ENCODE data around the gene TSC2.

The TSC2 gene

DNA sequence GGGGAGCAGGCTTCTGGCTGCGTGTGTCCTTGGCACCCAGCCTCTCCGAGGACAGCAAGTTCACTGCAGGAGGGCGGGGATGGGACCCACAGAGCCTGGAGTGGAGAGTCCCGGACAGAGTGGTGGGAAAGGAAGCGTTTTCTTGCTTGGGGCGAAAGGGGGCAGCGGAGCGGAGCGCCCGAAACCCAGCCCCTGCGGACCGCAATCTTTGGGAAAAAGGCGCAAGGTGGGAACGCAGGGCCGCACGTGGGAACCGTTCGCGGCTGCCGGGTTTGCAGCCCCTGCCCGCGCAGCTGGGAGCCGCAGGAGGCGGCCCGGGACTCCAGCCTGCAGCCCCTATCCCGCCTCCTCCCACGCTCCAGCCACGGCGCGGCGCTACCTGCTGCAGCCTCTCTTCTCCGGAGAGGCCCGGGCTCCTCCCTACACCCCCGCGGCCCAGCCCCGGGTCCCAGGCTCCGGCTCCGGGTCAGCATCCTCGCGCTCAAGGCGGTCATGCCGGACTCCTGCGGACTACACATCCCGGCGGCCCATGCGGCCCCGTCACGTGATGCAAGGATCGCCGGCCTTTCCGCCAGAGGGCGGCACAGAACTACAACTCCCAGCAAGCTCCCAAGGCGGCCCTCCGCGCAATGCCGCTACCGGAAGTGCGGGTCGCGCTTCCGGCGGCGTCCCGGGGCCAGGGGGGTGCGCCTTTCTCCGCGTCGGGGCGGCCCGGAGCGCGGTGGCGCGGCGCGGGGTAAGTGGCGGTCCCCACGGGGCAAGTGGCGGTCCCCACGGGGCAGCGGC, at the start of gene TSC2, which contains the start of gene NTHL1:
Gene TSC2 (plus strand): TSS at position 656 of the 786 bp plus-strand sequence. CDS start 631 bp downstream, outside the sequence.
Gene NTHL1 (minus strand): TSS at position 505 of the 786 bp plus-strand sequence. CDS start 11 bp downstream, at position 494.
- DNase-seq: peak; percentile 60 to 87

DNA sequence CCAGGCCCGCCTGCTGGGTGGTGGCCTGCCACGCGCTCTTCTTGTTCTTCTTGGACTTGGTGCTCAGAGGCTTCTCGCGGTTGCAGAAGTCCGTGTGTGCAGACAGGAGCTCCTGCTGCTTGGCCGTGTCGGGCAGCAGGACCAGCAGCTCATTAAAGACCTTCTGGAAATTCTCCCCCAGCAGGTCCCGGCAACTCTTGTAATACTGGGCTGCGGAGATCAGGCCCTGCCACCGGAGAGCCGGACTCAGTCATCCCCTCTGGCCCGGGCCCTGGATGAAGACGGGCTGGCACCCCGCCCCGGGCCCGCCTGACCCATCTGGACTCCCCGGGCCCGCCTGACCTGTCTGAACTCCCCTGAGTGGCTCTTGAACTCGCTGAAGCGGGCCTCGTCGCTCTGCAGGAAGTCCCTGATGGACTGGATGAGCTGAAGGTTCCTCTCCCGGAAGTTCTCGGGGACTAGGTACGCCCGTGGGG, 49.4 kb upstream of the TSC2 start:
- no peak for DNase-seq

DNA sequence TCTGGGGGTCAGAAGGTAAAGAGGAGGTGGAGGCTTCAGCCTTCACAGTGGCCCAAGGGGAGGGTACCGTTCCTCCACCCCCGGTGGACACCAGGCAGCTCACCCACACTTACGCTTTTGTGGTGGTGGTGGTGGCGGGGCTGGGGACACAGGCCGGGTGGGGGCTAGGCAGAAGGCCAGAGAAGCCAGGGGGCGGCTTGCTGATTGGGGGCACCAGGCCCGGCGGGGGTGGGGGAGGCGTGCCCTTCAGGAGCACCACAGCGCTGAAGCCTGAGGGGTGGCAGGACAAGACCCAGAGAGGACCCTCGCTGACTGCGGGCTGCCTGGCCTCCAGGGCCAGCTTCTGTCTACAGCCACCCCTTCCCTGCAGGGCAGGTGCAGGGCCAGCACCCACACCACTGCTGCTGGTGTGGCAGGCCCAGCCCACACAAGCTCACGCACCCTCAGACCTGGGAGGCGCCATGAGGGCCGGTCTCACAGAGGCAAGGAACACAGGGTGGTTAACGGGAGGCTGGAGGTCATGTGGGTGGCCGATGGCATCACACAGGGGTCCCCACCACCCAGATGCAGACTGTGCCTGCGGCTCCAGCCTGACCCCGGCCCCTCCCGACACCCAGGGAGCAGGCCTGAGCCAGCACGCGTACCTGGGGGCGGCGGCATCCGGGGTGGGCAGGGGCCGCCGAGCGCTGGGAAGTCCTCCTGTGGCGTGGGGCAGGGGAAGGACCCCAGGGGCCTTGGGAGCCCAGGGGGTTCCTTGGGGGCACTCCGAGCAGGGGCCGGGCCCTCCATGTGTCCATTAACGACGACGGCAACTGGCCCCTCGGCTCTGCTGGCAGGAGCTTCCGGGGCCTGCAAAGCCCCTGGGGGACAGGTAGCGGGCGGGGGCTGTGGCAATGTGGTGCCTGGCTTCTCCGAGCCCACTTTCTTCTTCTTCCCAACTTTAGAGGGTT, 48.7 kb upstream of the TSC2 start:
- no peak for DNase-seq

DNA sequence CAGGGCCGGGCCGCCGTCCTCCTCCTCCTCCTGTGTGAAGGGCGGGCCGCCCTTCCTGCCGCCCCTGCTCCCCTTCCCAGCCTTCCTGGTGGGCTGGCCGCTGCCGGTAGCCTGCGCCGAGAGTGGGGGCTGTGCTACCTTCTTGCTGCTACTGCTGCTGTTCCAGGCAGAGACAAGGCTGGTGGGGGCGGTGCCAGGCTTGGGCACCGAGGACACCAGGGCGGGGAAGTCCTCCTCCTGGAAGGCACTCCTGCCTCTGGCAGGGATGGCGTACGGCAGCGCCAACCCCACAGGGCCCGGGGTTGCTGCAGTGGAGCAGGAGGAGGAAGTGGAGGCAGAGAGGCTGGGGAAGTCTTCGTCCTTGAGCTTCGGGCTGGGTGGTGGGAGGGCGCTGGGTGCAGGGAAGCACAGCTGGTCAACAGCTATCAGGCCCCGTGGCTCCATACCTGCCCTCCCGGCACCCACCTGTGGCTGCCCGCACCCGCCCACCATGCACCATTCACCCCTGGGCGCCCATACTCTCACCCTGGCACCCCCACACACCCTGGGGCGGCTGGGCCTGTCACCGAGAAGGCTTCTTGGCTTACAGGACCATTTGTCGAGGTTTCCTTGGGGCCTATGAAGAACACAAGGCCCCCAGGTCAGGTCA, 47.8 kb upstream of the TSC2 start:
- DNase-seq: no peak

DNA sequence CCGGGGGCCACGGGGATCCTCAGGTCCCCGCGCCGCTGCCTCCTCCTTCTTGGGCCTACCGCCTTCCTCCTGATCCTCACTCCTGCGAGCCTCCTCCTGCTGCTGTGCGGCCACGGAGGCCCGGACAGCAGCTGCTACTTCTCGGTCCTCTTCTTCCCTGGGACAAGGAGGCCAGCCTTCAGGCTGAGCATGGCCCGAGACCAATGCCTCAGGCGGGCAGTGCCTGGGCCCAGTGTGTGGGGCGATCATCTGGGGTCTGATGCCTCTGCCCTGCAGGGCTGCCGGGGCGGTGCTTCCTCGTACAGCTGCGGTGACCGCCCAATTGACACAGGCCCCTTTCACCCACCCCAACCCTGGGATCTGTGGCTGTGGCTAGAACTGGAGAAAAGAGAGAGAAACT, 46.8 kb upstream of the TSC2 start:
- no peak for DNase-seq

DNA sequence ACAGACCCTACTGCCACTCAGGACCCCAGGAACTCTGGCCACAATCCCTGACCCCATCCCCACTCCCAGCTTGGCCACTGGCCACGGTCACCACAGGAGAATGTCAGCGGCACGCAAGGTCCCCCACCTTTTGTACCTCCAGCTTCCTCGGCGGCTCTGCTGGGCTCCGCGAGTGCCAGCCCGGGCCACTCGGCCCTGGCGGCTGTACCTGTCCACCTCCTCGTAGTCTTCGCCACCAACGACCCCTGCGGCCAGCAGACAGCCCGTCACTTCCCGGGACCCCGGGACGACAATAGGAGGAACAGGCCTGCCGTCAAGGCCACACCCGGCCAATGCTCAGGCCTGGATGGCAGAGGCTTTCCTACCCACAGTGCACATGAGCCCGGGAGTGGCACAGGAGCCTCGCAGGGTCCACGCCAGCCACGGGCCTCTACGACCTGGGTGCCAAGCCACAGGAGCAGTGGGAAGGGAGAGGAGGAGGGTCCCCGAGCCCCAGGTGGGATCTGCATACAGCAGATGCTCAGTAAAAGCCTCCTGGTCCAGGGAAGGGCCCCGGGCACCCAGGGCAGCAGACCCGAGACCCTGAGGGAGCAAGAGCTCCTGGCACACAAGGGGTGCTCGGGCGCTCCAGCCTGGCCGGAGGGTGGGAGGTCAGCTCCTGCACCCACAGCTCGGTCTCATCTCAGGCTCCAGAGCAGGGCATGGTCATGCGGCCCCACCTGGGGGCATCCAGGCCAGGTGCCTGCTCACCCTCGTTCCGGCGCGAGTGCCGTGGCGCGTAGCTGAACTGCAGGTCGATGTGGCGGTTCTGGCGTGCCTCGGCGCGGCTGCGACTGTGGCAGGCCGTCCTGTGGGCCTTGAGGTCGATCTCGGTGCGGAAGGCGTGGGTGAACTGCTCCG, 46.1 kb upstream of the TSC2 start:
- DNase-seq: no peak

DNA sequence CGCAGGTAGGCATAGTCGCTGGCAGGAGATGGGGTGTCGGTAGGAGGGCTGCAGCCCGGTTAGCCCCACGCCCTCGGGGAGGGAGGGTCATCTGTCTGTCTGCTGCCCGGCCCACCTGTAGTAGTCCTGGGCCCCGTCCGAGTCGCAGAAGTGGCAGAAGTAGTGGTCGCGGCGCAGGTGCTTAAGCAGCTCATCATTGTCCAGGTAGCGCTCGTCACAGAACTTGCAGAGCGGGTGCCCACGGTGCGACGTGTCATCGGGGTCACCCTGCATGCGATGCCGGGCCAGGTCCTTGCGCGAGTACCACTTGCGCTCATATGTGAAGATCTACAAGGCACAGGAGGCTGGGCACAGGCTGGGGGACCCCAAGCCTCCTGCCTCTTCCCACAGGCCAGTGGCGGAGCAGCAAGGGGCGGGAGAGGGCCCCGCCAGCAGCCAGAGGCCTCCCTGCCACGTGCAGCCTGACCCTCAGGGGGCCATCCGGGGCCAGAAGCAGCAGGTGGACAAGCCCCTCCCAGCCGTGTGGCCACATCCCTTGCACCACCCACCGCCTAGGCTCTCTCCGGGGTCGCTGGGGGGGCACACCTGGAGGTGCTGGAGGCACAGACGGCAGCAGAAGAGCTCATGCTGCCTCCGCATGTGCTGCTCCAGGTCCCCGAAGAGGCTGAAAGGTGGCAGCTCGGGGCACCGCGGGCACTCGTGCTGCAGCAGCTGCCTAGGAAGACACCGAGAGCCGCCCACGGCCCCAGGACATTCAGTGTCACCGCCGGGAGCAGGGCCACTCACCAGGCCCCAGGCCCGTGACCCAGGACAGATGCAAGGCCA, 45.2 kb upstream of the TSC2 start:
- no peak for DNase-seq

DNA sequence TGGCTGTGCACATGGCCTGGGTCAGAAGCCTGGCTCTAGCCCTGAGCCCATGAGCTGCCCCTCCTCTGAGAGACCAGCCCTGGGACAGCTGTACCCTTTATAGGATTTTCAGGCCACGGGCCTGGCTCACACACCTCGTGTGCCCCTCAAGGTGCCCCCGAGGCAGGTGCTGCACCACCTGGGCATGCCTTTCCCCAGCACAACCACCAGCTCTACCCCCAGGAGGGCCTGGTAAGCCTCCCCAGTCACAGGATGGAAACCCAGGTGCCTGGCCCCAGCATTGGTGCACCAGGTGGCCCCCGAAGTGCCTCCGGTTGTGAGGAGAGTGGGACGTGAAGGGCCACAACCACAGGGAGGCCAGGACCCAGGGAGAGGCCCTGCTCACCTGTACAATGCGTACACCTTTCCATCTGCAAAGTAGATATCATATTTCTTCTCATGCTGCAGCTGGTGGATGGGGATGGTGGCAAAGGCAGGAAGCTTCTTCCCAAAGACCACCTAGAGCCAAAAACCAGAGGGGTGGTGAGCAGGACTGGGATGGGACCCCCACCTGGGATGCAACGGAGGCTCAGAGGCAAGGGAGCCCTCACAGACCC, 44.5 kb upstream of the TSC2 start:
- DNase-seq: no peak

DNA sequence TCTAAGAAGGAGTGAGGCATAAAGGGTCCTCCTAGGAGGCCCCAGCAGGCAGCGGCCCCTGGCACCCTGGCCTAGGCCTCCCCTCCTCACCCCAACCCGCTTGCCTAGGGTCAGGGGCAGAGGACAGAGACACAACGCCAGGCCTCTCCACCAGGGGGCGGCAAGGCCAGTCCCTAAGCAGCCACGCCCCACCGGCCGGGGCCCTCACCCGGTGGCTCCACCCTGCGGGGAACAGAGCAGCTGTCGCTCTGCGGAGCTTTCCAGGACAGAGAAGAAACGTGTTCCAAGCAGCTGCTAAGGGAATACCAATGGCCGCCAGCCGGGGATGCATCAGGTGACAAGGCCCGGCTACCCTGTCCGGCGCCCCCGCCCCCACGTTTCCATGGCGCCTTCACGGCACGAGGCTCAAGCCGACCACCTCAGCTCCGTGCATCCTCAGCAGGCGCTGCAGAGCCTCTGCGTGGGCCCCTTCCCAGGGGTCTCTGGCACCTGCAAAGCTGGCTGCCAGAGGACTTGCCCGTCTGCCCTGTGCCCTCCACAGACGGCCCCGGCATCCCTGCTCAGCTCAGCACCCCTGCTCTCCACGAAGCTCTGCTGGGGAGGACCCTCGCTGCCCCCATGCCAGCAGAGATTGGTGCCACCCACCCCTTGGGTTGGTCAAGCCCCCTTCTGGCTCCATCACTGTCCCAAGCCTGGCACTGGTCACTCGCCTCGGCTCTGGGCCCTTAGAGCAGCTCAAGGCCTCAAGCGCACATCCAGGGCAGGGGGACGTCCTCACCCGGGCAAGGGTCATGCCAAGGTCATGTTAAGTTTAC, 43.8 kb upstream of the TSC2 start:
- DNase-seq: peak in 1 of 2 experiments; percentile 63

DNA sequence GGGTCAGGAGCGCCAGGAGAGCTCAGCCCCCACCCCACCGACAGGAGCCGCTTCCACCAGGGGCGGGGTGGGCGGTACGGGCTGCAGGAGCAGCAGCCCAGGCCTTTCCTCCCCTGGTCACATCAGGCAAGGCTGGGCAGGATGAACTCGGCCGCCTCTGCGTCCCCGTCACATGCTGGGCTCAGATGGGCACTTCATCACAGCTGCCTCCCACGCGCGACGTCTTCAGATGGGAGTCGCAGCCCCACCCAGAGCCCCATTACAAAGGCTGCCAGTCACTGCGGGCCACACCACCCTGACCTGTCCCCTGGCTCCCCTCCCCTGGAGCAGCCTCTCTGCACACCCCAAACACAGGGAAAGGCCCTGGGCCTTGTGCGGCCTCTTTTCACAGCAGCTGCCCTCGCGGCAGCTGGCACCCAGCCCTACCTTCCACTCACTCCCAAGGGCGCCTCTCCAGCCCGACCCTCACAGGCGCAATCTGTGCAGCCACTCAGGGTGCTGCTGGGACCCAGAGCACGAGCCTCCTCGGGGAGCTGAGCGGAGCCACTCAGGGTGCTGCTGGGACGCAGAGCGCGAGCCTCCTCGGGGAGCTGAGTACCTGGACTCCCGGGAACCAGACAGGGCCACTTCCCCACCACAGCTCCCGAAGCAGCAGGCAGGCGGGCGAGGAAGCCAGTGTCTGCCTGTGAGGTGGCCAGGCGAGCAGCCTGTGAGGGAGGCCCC, 42.8 kb upstream of the TSC2 start:
- DNase-seq: no peak

DNA sequence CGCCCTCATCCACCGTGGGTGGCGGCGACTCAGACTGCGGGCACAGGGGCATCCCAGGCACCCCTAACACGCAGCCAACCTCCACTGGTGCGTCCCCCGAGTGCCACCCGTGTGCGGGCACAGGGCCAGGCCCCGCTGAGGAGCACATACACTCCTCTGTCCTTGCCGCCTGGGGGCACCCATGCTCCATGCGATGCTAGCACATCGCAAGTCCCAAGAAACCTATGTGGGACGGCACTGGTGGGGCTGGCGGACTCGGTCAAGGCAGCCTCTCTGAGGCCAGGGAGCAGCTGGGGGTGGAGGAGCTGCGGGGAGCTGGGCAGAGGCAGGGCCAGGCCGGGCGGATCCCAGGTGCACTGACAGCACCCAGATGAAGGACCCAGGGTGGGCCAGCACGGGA, 42.1 kb upstream of the TSC2 start:
- DNase-seq: no peak

DNA sequence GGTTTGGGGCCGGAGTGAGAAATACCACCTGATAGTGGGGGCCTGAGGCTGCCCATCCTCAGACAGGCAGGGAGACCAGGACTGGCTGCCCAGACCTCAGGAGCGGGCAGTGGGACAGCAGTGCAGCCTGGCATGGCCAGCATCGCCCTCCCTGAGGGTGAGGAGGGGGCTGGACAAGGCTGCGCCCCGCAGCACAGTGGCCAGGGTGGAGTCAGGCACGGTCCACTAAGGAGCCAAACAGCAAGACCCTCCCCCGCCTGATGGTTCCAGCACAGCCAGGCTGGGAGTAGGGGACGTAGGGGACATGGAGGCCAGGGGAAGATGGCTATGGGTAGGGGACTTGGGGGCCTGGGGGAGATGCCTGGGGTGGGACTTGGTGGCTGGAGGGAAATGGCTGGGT, 41.5 kb upstream of the TSC2 start:
- DNase-seq: no peak

DNA sequence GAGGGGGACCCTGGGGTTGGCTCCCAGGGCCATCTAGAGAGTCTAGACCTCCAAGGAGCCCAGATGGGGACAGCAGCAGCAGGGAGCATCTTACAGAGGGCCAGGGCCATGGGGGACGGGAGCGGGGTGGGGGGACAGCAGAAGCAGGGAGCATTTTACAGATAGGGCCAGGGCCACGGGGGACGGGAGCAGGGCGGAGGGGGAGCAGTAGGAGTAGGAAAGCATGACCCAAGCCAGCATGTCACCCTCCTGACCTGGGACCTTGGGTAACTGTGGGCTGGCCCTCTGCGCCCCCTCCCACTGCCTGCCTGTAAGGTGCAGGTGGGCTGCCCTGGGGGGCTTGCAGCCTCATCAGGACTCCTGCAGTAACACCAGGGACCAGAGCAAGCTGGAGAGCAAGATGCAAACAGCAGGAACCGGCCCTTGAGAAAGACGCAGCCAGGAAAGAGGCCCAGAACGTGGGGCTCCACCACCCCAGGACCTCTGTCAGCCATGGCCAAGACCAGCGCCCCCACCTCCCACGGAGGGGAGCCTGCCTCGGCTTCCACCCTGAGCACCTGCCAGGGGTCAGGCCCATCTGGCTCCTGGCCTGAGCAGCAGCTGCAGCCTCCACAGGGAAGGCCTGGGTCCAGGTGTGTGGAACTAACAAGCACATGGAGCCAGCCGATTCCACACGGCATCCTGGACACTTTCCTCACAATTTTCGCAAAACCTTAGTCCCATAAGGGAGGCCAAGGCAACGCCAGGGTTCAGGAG, 40.5 kb upstream of the TSC2 start:
- DNase-seq: no peak

DNA sequence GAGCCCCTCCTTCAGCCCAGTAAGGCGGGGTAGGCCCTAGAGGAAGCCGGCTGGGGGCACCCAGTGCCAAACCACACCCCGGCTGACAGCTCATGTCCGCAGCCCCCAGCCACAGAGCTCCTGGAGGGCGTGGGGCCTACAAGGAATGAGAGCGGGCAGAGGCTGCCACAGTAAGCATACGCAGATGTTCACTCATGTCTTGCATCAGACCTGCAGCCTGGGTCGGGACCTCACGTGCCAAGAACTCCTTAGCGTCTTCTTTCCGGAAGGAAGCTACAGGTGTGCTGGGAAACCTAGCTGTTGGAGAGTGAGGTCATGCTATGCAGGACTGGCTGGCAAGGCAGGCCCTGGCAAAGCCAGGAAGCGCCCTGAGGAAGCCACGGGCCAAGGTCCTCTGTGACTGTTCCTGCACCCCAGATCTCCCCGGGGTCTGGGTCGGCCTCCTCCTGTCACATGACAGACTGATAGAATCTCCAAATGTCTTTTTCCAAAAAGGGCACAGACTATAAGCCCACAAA, 39.7 kb upstream of the TSC2 start:
- no peak for DNase-seq

DNA sequence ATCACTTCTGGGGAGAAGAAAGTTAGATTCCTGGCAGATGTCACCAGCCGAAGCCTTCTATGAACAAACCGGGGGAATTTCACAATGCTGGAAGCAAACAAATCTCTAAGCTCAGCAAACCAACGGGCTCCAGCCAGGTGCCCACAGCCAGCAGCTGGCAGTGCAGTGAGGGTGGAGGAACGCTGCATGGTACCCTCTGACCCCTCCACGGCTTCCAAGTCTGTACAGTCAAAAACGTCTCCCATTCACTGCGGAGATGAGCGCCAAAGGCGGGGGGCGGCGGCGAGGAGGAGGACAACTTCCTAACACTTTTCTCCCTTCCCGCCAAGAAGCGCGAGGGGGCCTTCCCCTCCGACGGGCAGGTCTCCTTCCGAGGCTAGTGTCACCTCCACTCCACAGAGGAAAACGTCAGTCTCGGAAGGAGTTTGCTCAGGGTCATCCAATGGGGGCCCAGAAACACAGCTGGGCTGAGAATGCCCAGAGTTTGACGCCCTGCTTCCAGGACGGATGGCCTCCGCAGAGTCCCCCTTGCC, 39.1 kb upstream of the TSC2 start:
- no peak for DNase-seq

DNA sequence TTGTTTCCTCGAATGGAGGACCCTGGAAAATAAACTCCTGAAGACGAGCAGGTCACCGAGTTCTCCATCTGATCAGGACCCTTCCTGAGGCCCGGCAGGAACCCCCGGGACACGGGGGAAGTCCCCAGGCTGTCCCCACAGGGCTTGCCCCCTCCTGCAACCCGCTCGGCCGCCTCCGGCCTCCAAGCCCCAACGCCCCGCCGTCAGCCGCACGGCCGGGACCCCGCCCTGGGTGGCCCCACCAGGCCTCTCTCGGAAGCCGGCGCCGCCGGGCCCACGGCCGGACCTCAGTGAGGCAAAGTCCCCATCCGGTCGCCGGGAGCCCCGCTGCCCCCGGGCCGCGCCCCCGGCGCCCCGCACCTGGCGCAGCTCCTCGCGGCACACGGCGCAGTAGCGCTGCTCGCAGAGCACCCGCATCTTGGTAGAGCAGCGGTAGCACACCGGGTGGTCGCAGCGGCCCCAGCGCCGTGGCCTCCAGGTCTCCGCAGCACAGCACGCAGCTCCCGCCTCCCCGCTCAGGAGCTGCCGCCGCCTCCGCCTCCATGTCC, 38.5 kb upstream of the TSC2 start:
- no peak for DNase-seq

DNA sequence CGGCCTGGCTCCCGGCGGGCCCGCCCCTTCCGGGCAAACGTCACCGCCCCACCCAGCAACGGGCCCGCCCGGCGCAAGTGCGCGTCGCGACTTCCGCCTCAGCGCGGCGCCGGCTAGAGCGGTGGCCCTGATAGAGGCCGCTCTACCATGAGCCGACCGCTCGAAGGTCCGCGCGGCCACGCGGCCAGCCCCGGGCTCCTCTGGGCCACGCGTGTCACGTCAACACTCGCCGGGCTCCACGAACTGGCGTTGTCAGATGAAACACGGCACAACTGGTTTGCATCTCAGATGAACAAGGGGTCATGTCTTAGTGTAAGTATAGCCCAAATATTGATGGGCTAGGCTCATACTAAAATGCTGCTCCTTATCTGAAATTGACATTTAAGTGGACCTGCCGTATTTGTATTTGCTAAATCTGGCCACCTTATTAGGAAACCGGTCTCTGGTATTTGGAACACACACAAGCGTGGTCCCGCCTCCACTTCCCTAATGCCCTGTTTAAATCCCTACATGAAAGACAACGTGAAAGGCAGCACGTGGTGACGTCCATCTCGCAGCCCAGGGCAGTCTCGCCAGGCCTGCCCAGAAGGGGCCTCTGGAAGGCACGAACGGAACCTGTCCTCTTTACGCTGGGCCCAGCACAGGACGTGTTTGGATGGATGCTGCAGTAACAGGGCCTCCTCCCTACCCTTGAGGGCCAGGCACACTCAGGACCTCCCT, 37.8 kb upstream of the TSC2 start, which contains the start of gene ZNF598:
Gene ZNF598 (minus strand): TSS at position 31 of the 720 bp plus-strand sequence.
- DNase-seq: peak in 1 of 2 experiments; percentile 57
